C4-2B (cell line): ENCODE measurements around the gene PRELP.

Source experiments
- H3K27ac ChIP-seq: fragments of 450-650 bp; 2 replicates; pipeline ENCODE4 v1.5.1; 2017
- ZFX ChIP-seq: fragments of 450-650 bp; IDR thresholded peaks from 2 replicates; pipeline ENCODE4 v1.6.1; 2017
- TF ChIP-seq, protein P1 (sequence below): fragments of 450-650 bp; conservative IDR thresholded peaks from 2 replicates; pipeline ENCODE4 v1.5.1; 2017; ENCODE audit warnings: mild to moderate bottlenecking

Gene PRELP

GRCh38 chr1:203508463-203509073 lies 33.0 kb downstream of the PRELP start:
- no peak overlapping the region for H3K27ac ChIP-seq
- no peak for TF ChIP-seq ZFX
- TF ChIP-seq, protein P1, sequence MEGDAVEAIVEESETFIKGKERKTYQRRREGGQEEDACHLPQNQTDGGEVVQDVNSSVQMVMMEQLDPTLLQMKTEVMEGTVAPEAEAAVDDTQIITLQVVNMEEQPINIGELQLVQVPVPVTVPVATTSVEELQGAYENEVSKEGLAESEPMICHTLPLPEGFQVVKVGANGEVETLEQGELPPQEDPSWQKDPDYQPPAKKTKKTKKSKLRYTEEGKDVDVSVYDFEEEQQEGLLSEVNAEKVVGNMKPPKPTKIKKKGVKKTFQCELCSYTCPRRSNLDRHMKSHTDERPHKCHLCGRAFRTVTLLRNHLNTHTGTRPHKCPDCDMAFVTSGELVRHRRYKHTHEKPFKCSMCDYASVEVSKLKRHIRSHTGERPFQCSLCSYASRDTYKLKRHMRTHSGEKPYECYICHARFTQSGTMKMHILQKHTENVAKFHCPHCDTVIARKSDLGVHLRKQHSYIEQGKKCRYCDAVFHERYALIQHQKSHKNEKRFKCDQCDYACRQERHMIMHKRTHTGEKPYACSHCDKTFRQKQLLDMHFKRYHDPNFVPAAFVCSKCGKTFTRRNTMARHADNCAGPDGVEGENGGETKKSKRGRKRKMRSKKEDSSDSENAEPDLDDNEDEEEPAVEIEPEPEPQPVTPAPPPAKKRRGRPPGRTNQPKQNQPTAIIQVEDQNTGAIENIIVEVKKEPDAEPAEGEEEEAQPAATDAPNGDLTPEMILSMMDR: no peak

DNA sequence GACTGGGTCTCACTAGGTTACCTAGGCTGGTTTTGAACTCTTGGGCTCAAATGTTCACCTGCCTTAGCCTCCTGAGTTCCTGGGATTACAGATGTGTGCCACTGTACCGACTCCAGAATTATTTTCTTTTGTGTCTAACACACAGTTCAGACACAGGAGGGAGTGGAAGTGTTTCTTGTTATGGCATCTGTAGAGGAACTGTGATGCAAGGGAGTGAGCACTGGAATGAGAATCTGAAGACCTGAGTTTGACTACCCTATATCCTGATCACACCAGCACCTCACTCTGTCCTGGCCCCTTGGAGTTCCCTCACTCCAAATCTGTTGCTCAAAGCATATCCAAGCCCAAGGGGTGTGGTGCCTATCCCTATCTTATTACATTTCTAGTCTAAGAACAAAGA lies 33.5 kb downstream of the PRELP start:
- H3K27ac ChIP-seq: no peak overlapping the region
- TF ChIP-seq, protein P1: no peak
- no peak for TF ChIP-seq ZFX

DNA sequence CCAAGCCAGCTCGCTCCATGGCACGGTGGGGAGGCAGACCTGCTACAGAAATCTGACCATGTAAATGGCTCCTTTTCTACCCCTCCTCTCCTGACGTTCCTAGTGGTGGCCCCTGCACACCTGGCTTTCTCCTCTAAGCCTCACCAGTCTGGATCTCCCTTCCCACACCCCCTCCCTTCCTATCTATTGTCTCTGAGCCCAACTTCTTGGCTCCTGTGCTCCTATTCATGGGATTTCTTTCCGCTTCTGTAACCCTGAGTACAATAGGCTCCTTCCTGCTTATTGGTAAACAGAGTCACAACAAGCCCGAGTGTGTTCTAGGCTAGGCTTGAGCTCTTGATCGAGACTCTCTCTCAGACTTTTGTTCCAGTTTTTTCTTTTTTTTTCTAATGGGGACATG lies 35.9 kb downstream of the PRELP start:
- H3K27ac ChIP-seq: no peak overlapping the region
- TF ChIP-seq ZFX: no peak
- TF ChIP-seq, protein P1: no peak

DNA sequence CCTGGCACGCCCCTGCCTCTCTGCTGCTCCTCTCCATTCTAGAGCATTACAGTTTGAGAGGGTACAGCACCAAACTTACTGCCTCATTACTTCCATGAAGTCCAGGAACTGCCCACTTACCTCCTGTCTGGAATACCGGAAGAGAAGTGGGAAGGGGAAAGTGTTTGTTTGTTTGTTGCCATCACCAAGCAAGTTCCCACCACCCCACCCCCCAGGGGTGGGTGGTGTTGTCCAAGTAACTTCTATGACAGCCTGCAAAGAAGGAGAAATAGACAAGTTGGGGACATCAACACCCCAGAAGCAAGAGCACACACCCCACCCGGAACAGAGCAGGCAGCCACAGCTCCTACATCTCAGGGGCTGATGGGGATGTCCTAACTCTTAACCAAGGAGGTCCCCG lies 36.3 kb downstream of the PRELP start:
- TF ChIP-seq, protein P1: no peak

DNA sequence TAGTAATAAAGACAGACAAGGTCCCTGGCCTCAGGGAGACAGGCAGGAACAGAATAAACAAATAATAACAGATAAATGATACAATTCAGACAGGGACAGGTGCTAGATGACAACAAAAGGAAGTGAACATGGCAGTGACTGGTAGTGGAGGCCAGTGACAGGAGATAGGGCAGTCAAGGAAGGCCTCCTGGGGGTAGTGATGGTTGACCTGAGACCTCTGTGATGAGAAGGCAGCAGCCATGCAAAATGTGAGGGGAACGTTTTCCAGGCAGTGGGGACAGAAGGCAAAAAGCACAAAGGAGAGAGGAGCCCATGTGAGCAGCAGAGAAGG lies 36.9 kb downstream of the PRELP start:
- TF ChIP-seq ZFX: no peak
- TF ChIP-seq, protein P1: no peak

More for the DNA sequence above, 36.3 kb downstream of the PRELP start:
- H3K27ac ChIP-seq: no peak overlapping the region

DNA sequence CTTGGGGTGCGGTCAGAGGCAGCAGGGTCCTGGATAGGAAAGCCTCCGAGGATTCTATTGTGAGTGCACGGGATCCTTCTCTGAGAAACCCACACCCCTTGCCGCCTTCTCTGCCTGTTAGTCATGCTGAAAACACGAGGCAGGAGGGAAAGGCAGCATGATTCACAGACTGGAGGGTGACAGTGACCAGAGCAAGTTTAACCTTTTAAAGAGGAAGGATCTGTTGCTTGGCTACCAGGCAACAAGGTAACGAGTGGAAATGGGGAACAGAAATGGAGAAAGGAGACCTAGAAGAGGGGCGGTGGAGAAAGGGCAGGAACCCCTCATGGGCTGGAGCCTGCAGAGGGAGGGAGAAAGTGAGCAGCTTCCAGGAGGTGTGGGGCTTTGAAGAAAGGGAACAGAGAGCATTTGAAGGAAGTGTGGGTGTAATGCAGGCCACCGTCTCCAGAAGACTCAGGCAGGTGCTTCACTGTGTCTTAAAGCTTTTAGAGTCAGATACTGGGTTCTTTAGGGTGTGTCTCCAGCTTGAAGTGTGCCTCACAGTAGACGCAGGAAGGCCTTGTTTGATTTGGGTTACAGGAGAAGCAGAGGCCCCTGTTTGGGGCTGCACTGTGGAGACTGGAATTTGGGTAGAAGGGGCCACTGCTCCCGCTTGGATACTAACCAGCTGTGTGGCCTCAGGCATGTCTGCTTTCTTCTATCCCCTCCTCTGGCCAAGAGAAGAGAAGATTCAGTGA lies 37.4 kb downstream of the PRELP start:
- TF ChIP-seq ZFX: no peak
- TF ChIP-seq, protein P1: no peak

More for the DNA sequence above, 36.9 kb downstream of the PRELP start:
- H3K27ac ChIP-seq: no peak overlapping the region

GRCh38 chr1:203513585-203514031 lies 38.0 kb downstream of the PRELP start:
- TF ChIP-seq ZFX: no peak
- TF ChIP-seq, protein P1: no peak
- H3K27ac ChIP-seq: no peak overlapping the region

More for the DNA sequence above, 37.4 kb downstream of the PRELP start:
- no peak overlapping the region for H3K27ac ChIP-seq
